ENCODE measurements around the gene SLC22A23. TPM values are rescaled to one million over a fixed set of nuclear protein-coding genes. Genes with fewer than 3 reads are reported as not detected.

SLC22A23 gene
- total and polyA plus RNA-seq, 2 of the 4 experiments (the other 2 are of a cell fraction), result 0.72 to 1.6 TPM

DNA sequence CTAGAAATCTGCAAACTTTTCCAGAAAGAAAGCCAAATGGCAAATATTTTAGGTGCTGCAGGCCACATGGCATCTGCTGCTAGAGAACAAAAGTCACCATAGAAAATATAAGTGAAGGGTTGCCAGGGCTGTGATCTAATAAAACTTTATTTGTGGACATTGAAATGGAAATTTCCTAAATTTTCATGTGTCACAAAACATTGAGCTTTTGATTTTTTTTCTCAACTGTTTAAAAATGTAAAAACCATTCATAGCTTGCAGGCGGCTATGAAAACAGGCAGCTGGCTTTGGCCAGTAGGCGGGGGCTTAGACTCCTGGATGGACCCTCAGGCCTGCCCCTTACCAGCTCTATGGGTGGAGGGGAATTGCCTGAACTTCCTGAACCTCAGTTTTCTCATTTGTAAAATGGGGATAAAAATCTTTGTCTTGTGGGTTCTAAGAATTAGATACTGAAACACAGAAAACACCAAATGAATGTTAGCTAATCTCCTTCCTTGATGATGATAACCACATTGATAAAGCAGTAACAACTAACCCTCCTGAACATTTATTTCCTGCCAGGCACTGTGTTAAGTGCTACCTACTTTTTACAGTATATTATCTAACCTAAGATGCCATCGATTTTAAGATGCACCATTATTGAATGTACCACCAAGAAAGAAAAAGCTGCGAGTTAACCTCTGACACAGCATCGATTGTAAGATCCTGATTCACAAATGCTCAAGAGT lies 85.5 kb downstream of the SLC22A23 start:
- no peaks in the 10 kb centered on the region for H4K20me1 ChIP-seq (ENCODE audit: insufficient read depth, low read length)
- H3K27me3 ChIP-seq (ENCODE audit: control insufficient read depth, insufficient read depth, low read length), result peaks cover 37% of the 10 kb centered on the region
- H3K14ac ChIP-seq (replicated peaks; ENCODE audit: low read depth, low read length), result no peak overlapping the region
- intact Hi-C loops (cut with micrococcal nuclease) (no loop called here), dilution Hi-C loops (cut with HindIII; ENCODE audit: low sequenced_read_pairs, unreplicated experiment) (no loop called here), in situ Hi-C loops (cut with MboI; ENCODE audit: low sequenced_read_pairs) (no loop called here)
- no peak overlapping the region for H4K91ac ChIP-seq (ENCODE audit: insufficient read depth, low read depth, low read length)
- H4K8ac ChIP-seq (ENCODE audit: low read depth in 2 of 2, low read length in 2 of 2), result no peak overlapping the region
- DNase-seq (no peak), ATAC-seq (ENCODE audit: low read depth) (no peak)
- H3K9ac ChIP-seq (ENCODE audit: low read depth, low read length), result no peak overlapping the region
- no peaks in the 10 kb centered on the region for H3K36me3 ChIP-seq (ENCODE audit: control insufficient read depth, insufficient read depth, low read length)
- no peak overlapping the region for H3K4me3 ChIP-seq (ENCODE audit: insufficient read depth, low read depth, low read length)
- H3K27ac ChIP-seq (ENCODE audit: insufficient read depth, low read length), result no peak overlapping the region
- H3K9me3 ChIP-seq (ENCODE audit: control insufficient read depth, insufficient read depth, low read length), result no peaks in the 10 kb centered on the region
- H2BK15ac ChIP-seq (ENCODE audit: low read depth, low read length), result no peak overlapping the region
- no peak overlapping the region for H2AK5ac ChIP-seq (ENCODE audit: low read depth, low read length)
- no TSS peak for BruUV-seq (replicated peaks)
- no peak overlapping the region for H3K18ac ChIP-seq (ENCODE audit: low read depth, low read length)
- H3K4ac ChIP-seq (ENCODE audit: low read depth, low read length), result no peak overlapping the region
- no peak overlapping the region for H3K23ac ChIP-seq (ENCODE audit: low read depth, low read length)
- TF ChIP-seq, protein P1, sequence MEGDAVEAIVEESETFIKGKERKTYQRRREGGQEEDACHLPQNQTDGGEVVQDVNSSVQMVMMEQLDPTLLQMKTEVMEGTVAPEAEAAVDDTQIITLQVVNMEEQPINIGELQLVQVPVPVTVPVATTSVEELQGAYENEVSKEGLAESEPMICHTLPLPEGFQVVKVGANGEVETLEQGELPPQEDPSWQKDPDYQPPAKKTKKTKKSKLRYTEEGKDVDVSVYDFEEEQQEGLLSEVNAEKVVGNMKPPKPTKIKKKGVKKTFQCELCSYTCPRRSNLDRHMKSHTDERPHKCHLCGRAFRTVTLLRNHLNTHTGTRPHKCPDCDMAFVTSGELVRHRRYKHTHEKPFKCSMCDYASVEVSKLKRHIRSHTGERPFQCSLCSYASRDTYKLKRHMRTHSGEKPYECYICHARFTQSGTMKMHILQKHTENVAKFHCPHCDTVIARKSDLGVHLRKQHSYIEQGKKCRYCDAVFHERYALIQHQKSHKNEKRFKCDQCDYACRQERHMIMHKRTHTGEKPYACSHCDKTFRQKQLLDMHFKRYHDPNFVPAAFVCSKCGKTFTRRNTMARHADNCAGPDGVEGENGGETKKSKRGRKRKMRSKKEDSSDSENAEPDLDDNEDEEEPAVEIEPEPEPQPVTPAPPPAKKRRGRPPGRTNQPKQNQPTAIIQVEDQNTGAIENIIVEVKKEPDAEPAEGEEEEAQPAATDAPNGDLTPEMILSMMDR (conservative IDR thresholded peaks at IDR 0.05; ENCODE audit: low read depth, low read length), result no peak
- TF ChIP-seq RAD21 (IDR thresholded peaks at IDR 0.05; ENCODE audit: low read length) (no peak), CEBPB (IDR thresholded peaks at IDR 0.05; ENCODE audit: low read depth, low read length) (no peak), SMC3 (IDR thresholded peaks at IDR 0.05; ENCODE audit: low read depth, low read length) (no peak), MAZ (IDR thresholded peaks at IDR 0.05; ENCODE audit: borderline replicate concordance, low read depth, low read length) (no peak), RFX5 (IDR thresholded peaks at IDR 0.05; ENCODE audit: low read depth, low read length) (no peak), FOS (IDR thresholded peaks at IDR 0.05; ENCODE audit: low read depth, low read length) (no peak), NFE2L2 (IDR thresholded peaks at IDR 0.05; ENCODE audit: low read depth, low read length) (no peak), CHD1 (IDR thresholded peaks at IDR 0.05; ENCODE audit: low read depth, low read length) (no peak), BHLHE40 (IDR thresholded peaks at IDR 0.05; ENCODE audit: low read depth, low read length) (no peak), RCOR1 (IDR thresholded peaks at IDR 0.05; ENCODE audit: insufficient replicate concordance, low read length) (no peak), MXI1 (IDR thresholded peaks at IDR 0.05; ENCODE audit: borderline replicate concordance, low read depth, low read length) (no peak), POLR2A (IDR thresholded peaks at IDR 0.05; ENCODE audit: low read depth, low read length) (no peak)
- TF ChIP-seq, protein P2, sequence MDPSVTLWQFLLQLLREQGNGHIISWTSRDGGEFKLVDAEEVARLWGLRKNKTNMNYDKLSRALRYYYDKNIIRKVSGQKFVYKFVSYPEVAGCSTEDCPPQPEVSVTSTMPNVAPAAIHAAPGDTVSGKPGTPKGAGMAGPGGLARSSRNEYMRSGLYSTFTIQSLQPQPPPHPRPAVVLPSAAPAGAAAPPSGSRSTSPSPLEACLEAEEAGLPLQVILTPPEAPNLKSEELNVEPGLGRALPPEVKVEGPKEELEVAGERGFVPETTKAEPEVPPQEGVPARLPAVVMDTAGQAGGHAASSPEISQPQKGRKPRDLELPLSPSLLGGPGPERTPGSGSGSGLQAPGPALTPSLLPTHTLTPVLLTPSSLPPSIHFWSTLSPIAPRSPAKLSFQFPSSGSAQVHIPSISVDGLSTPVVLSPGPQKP (IDR thresholded peaks at IDR 0.05; ENCODE audit: borderline replicate concordance, low read depth, low read length), result no peak
- TF ChIP-seq, protein P3, sequence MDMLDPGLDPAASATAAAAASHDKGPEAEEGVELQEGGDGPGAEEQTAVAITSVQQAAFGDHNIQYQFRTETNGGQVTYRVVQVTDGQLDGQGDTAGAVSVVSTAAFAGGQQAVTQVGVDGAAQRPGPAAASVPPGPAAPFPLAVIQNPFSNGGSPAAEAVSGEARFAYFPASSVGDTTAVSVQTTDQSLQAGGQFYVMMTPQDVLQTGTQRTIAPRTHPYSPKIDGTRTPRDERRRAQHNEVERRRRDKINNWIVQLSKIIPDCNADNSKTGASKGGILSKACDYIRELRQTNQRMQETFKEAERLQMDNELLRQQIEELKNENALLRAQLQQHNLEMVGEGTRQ (IDR thresholded peaks at IDR 0.05; ENCODE audit: low read depth, low read length), result no peak
- H2BK20ac ChIP-seq (ENCODE audit: low read depth, low read length), result no peak overlapping the region
- POLR2A ChIA-PET (ENCODE audit: unreplicated experiment), result no interaction called here
- no peak overlapping the region for H2BK120ac ChIP-seq (ENCODE audit: low read depth, low read length)
- no peaks in the 10 kb centered on the region for H3K4me1 ChIP-seq (ENCODE audit: control insufficient read depth, insufficient read depth, low read length)
- no peak overlapping the region for H3K56ac ChIP-seq (ENCODE audit: extremely low read depth, insufficient read depth, low read length)
- no peaks in the 10 kb centered on the region for H3K79me1 ChIP-seq (ENCODE audit: low read depth in 1 of 2, low read length in 2 of 2)
- H3K4me2 ChIP-seq (ENCODE audit: low read depth, low read length), result no peak overlapping the region
- no peak overlapping the region for H2AK9ac ChIP-seq (replicated peaks; ENCODE audit: low read depth, low read length, poor library complexity)
- no CpG with 5 or more reads among the region's 5 CpGs for WGBS, 2 experiments (ENCODE audit: extremely low coverage in 2 of 2, insufficient read length in 1 of 2)
- H2AFZ ChIP-seq (replicated peaks; ENCODE audit: low read length, poor library complexity), result no peak overlapping the region
- CTCF ChIA-PET, result no interaction called here
- no peak overlapping the region for H4K5ac ChIP-seq (ENCODE audit: low read depth, low read length)
- no peaks in the 10 kb centered on the region for H3K9me1 ChIP-seq (ENCODE audit: insufficient read depth, low read length)
- no peak overlapping the region for H2BK5ac ChIP-seq (ENCODE audit: low read depth, low read length, poor library complexity, severe bottlenecking)
